Body of pancreas (tissue), 4 donors: Measurements from ENCODE around the gene SARNP. TPM values are rescaled to one million over a fixed set of nuclear protein-coding genes. Genes with fewer than 3 reads are reported as not detected.

ENCODE experiments used
- ATAC-seq: fragments of 150-250 bp; one replicate; pipeline ENCODE4 v1.9.1; 2016
- DNase-seq, 4 donors: peaks; one replicate each; pipeline ENCODE4 v3.0.0-alpha.2; 2019
- H3K27ac ChIP-seq, 4 donors: fragments of 200-600 bp; sonication (generic); 1 replicate in 3 of 4; 2 replicates in 1 of 4; pipeline versions ENCODE4 v1.5.1 to v1.6.1; 2016 to 2019; ENCODE audit warnings: mild to moderate bottlenecking in 1 of 4, mixed read lengths in 1 of 4, moderate library complexity in 1 of 4
- H3K27me3 ChIP-seq, 2 donors: fragments of 200-600 bp; sonication (generic); one replicate each; pipeline ENCODE4 v1.6.0; 2016; ENCODE audit warnings: mild to moderate bottlenecking in 1 of 2
- H3K36me3 ChIP-seq, 2 donors: fragments of 200-600 bp; sonication (generic); replicated peaks in 1 of 2; 2 replicates each; pipeline ENCODE4 v1.5.1; 2016; ENCODE audit warnings: low read depth in 2 of 2; ENCODE audit not compliant: insufficient read depth in 1 of 2
- H3K4me1 ChIP-seq: fragments of 200-600 bp; sonication (generic); one replicate; pipeline ENCODE4 v1.6.0; 2016
- H3K4me3 ChIP-seq, 2 donors: fragments of 200-600 bp; sonication (generic); 1 replicate in 1 of 2; 2 replicates in 1 of 2; pipeline ENCODE4 v1.5.1; 2016 to 2019
- H3K9me3 ChIP-seq, 3 donors: fragments of 200-600 bp; sonication (generic); 1 replicate in 2 of 3; 2 replicates in 1 of 3; pipeline ENCODE4 v1.5.1; 2016
- CTCF ChIP-seq, 7 experiments: fragments of 450-650 bp in 4 of 7; fragments of 200-600 bp in 3 of 7; sonication (generic) in 3 of 7; IDR thresholded peaks; one replicate each; pipeline ENCODE4 v1.5.1; 2016 to 2019; ENCODE audit warnings: antibody characterized with exemption in 7 of 7
- POLR2A ChIP-seq, 3 donors: fragments of 450-650 bp; IDR thresholded peaks; one replicate each; pipeline ENCODE4 v1.6.1; 2016; ENCODE audit warnings: antibody characterized with exemption in 3 of 3, mild to moderate bottlenecking in 2 of 3
- WGBS, 2 donors: methylation state at CpG; one replicate each; pipeline ENCODE4 v1.1.5; 2017; 5-methylcytosine and 5-hydroxymethylcytosine counted together
- intact Hi-C: fragments of 100-400 bp; cut with DNase I; formaldehyde crosslinking; loops from one replicate; pipeline ENCODE4 v1.15.1; 2023
- total RNA-seq, 2 donors: library from RNA; depleted of rRNA; stranded (reverse); fragments of >200 nt; gene quantifications; one replicate each; pipeline ENCODE4 v1.1.0, GENCODE V29; 2016

The SARNP gene
- total RNA-seq, 2 donors from 2014 or later = 23.1 to 51.7 TPM

DNA sequence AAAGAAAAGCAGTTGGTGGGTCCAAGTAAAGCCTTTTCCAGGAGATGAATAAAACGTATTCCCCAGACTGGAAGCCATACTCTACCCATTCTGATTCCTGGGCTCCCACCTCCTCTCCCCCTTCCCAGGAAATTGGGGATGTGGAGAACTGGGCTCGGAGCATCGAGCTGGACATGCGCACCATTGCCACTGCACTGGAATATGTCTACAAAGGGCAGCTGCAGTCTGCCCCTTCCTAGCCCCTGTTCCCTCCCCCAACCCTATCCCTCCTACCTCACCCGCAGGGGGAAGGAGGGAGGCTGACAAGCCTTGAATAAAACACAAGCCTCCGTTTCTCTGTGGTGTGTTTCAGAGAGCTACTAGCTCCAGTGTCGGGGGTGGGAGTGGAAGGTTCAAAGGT, 98.2 kb downstream of the SARNP start:
- no peaks in the 10 kb centered on the region for H3K9me3 ChIP-seq
- DNase-seq = no peak
- peak overlapping the region; percentile 64 to 94 (median 72) for H3K27ac ChIP-seq
- 69 to 75% methylated on average over 7 of the region's 7 CpGs for WGBS, 2 donors
- no peak for TF ChIP-seq POLR2A (IDR thresholded peaks at IDR 0.05)
- no peak for TF ChIP-seq CTCF (IDR thresholded peaks at IDR 0.05)
- intact Hi-C loops = no loop called here
- peaks cover 75% of the 10 kb centered on the region for H3K4me1 ChIP-seq
- H3K27me3 ChIP-seq = no peaks in the 10 kb centered on the region
- no peak for ATAC-seq
- H3K36me3 ChIP-seq = no peaks in the 10 kb centered on the region
- no peak overlapping the region for H3K4me3 ChIP-seq

DNA sequence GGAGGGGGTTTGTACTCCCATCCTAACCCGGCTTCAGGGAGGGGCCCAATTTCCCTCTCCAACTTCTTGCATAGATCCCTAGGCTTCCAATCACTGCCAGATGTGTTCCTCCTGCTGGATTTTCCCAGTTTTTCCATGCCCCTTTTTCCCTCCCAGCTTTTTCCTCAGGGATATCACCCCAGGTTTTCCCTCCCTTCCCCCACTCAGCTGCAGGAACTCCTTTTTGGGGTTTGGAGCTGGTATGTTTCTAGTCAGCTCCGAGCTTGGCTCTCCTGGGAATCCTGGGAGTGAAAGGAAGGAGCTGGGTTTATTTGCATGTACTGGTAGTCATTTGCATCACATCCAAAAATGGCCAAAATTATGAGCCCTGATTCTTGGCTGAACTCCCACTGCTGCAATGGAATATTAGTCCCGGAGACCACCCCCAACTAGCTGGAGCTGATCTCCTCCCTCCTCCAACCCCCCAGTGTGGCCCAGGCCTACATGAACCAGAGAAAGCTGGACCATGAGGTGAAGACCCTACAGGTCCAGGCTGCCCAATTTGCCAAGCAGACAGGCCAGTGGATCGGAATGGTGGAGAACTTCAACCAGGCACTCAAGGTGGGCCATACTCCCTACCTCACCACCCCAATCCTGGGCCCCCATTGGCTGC, 98.8 kb downstream of the SARNP start:
- WGBS, 2 donors = 66 to 68% methylated on average over 4 of the region's 4 CpGs
- Histone ChIP-seq H3K27me3 (no peaks in the 10 kb centered on the region), H3K9me3 (no peaks in the 10 kb centered on the region), H3K4me1 (peaks cover 69% of the 10 kb centered on the region), H3K36me3 (no peaks in the 10 kb centered on the region), H3K4me3 (no peak overlapping the region), H3K27ac (peak overlapping the region; percentile 70 to 94 (median 84))
- TF ChIP-seq CTCF (IDR thresholded peaks at IDR 0.05) (no peak), POLR2A (IDR thresholded peaks at IDR 0.05) (no peak)
- intact Hi-C loops = no loop called here
- DNase-seq (no peak), ATAC-seq (no peak)

- H3K36me3 ChIP-seq = no peaks in the 10 kb centered on the region
- peak overlapping the region in 2 of 4 donors; percentile 93 to 94 for H3K27ac ChIP-seq
- TF ChIP-seq CTCF (IDR thresholded peaks at IDR 0.05) (no peak), POLR2A (IDR thresholded peaks at IDR 0.05) (no peak)
- 15 to 22% methylated on average over 4 of the region's 4 CpGs for WGBS, 2 donors
- intact Hi-C loops = no loop called here
- ATAC-seq (no peak), DNase-seq (no peak)
- H3K4me1 ChIP-seq = peaks cover 62% of the 10 kb centered on the region
- no peaks in the 10 kb centered on the region for H3K27me3 ChIP-seq
- no peaks in the 10 kb centered on the region for H3K9me3 ChIP-seq
- H3K4me3 ChIP-seq = no peak overlapping the region
Observed at GRCh38 chr12:55718015-55718414, 99.5 kb downstream of the SARNP start.

DNA sequence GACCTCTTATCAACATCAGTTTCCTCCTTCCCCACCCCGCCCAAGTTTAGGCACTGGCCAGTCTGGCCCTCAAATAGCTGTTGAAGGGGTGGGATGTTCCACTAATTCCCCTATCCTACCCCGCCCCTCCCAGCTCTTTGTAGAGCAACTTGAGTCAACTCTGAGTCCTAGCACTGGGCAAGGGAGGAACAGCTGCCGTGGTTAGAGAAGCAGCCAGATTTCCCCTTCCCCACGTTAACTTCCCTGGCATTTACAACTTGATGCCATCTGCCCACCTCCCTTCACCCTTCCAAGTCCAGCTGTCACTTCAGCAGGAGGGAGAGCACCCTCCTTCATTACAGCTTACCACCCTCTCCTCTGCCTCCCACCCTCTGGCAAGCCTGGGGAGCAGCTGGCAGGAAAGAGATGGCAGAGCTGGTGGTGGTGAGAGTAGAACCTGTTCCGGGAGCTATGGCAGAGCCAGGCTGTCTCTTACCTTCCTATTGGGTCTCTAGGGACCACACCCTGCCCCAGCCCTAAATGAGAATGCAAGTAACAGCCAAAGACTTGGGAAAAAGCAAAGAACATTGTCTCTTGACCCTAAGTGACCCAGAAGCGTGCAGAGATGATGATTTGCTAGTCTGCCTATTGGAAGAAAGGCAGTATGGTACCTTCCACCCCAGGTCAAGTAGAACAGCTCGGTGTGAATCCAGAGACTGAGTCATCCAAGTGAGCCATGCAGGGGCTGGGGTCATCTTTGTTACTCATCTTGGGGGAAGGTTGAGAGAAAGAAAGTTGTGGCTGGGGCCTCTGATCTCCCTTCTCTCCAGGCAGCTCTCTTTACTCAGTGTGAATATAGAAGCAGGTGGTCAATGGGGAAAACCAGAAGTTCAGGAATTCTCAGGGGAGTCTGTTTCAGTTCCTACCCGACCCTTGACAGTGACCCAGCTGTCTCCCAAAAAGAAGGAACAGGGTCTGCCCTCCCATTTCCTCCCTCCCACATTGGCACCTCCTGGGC, 100.2 kb downstream of the SARNP start:
- Histone ChIP-seq H3K4me1 (peaks cover 62% of the 10 kb centered on the region), H3K9me3 (no peaks in the 10 kb centered on the region), H3K36me3 (no peaks in the 10 kb centered on the region), H3K4me3 (no peak overlapping the region), H3K27ac (peak overlapping the region; percentile 77 to 94 (median 85)), H3K27me3 (no peaks in the 10 kb centered on the region)
- ATAC-seq = no peak
- 43 to 52% methylated on average over 8 of the region's 8 CpGs for WGBS, 2 donors
- TF ChIP-seq POLR2A (IDR thresholded peaks at IDR 0.05) (no peak), CTCF (IDR thresholded peaks at IDR 0.05) (no peak)
- intact Hi-C loops = no loop called here
- no peak for DNase-seq
